ENCODE results near the gene NTN4. TPM values are rescaled to one million over a fixed set of nuclear protein-coding genes. Genes with fewer than 3 reads are reported as not detected.
A peak's percentile ranks its signal among the peaks of the same experiment; 100 is the strongest.

The NTN4 gene
- total and polyA plus RNA-seq, 12 donors, result 17.9 to 105 (median 64.5) TPM

- Histone ChIP-seq H3K27ac (no peak overlapping the region), H3K36me3 (peaks cover 0 to 61% (median 0%) of the 10 kb centered on the region in 9 donors), H3K27me3 (no peaks in the 10 kb centered on the region), H3K4me3 (no peak overlapping the region), H3K4me1 (peaks cover 0 to 20% (median 3%) of the 10 kb centered on the region in 9 donors), H3K9me3 (no peaks in the 10 kb centered on the region)
- WGBS, 2 donors, result 72 to 83% methylated on average over 8 of the region's 8 CpGs
- no peak for TF ChIP-seq CTCF (IDR thresholded peaks at IDR 0.05)
- ATAC-seq (no peak), DNase-seq (no peak)
- intact Hi-C loops (cut with DNase I), result no loop called here
Observed at GRCh38 chr12:95710386-95710785, 80.2 kb downstream of the NTN4 start.

GRCh38 chr12:95709152-95709551, 81.4 kb downstream of the NTN4 start:
- ATAC-seq (no peak), DNase-seq (no peak)
- no peak overlapping the region for H3K27ac ChIP-seq
- peaks cover 0 to 32% (median 7%) of the 10 kb centered on the region in 9 donors for H3K4me1 ChIP-seq
- 63 to 86% methylated on average over 2 of the region's 2 CpGs for WGBS, 2 donors
- no peak overlapping the region for H3K4me3 ChIP-seq
- H3K9me3 ChIP-seq, result no peaks in the 10 kb centered on the region
- peaks cover 0 to 61% (median 0%) of the 10 kb centered on the region in 9 donors for H3K36me3 ChIP-seq
- intact Hi-C loops (cut with DNase I), result loop anchor here in 1 of 10 donors (10.0 kb wide), 1 partner anchor 114 kb away; no protein-coding TSS in a partner anchor
- TF ChIP-seq CTCF (IDR thresholded peaks at IDR 0.05), result no peak
- H3K27me3 ChIP-seq, result no peaks in the 10 kb centered on the region

- WGBS, 2 donors, result 20 to 63% methylated on average over 2 of the region's 2 CpGs
- Histone ChIP-seq H3K27ac (peak overlapping the region in 9 of 10 donors; percentile 37 to 77 (median 53)), H3K4me1 (peaks cover 0 to 44% (median 15%) of the 10 kb centered on the region in 9 donors), H3K4me3 (no peak overlapping the region), H3K27me3 (no peaks in the 10 kb centered on the region), H3K36me3 (peaks cover 0 to 32% (median 0%) of the 10 kb centered on the region in 9 donors), H3K9me3 (no peaks in the 10 kb centered on the region)
- intact Hi-C loops (cut with DNase I), result loop anchor here in 1 of 10 donors (10.0 kb wide), 1 partner anchor 110 kb away; no protein-coding TSS in a partner anchor
- ATAC-seq (peak in 7 of 8 donors; percentile 28 to 92 (median 73)), DNase-seq (no peak)
- TF ChIP-seq CTCF (IDR thresholded peaks at IDR 0.05), result no peak
Observed at GRCh38 chr12:95705143-95705542, 85.4 kb downstream of the NTN4 start.

- Histone ChIP-seq H3K9me3 (no peaks in the 10 kb centered on the region), H3K27me3 (no peaks in the 10 kb centered on the region), H3K4me3 (no peak overlapping the region), H3K36me3 (peaks cover 0 to 20% (median 0%) of the 10 kb centered on the region in 9 donors), H3K4me1 (peaks cover 0 to 48% (median 27%) of the 10 kb centered on the region in 9 donors), H3K27ac (peak overlapping the region in 5 of 10 donors; percentile 38 to 77 (median 59))
- TF ChIP-seq CTCF (IDR thresholded peaks at IDR 0.05), result no peak
- DNase-seq (no peak), ATAC-seq (no peak)
- 88 to 93% methylated on average over 3 of the region's 3 CpGs for WGBS, 2 donors
- intact Hi-C loops (cut with DNase I), result loop anchor here in 1 of 10 donors (5.0 to 10.0 kb wide), 2 partner anchors 33 to 109 kb away; no protein-coding TSS in a partner anchor
Observed at GRCh38 chr12:95703986-95704385, 86.6 kb downstream of the NTN4 start.
